ENCODE measurements around the gene ACP7. TPM values are rescaled to one million over a fixed set of nuclear protein-coding genes. Genes with fewer than 3 reads are reported as not detected.

ACP7 gene
- polyA plus RNA-seq, 2 of the 4 experiments (the other 2 are of a cell fraction): 0.06 to 0.25 TPM

DNA sequence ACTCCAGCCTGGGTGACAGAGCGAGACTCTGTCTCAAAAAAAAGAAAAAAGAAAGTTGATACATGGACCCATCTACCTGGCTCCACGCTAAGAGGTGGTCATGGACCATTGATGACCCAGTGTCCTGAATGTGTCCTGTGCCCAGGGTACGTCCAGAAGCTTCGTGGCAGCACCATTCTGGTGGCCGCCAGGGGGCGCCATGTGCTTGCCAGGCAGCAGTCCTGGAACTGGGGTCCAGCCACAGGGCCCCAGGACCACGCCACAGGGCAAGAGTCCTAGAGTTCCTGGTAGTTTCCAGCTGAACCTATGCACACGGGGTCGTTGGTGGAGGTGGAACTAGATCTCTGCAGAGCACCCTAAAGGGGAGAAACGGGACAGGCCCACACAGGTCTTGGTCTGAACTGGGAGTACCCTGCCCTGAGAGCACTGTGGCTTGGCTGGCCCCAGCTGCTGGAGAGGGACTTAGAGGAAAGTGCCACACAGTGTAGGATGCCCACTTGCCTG is 31.9 kb upstream of the ACP7 start (continued):
- TF ChIP-seq, protein P1, sequence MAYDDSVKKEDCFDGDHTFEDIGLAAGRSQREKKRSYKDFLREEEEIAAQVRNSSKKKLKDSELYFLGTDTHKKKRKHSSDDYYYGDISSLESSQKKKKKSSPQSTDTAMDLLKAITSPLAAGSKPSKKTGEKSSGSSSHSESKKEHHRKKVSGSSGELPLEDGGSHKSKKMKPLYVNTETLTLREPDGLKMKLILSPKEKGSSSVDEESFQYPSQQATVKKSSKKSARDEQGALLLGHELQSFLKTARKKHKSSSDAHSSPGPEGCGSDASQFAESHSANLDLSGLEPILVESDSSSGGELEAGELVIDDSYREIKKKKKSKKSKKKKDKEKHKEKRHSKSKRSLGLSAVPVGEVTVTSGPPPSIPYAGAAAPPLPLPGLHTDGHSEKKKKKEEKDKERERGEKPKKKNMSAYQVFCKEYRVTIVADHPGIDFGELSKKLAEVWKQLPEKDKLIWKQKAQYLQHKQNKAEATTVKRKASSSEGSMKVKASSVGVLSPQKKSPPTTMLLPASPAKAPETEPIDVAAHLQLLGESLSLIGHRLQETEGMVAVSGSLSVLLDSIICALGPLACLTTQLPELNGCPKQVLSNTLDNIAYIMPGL (CRISPR knock-in tag; IDR thresholded peaks at IDR 0.05; ENCODE audit: borderline replicate concordance): no peak
- TF ChIP-seq, protein P2, sequence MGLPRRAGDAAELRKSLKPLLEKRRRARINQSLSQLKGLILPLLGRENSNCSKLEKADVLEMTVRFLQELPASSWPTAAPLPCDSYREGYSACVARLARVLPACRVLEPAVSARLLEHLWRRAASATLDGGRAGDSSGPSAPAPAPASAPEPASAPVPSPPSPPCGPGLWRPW (IDR thresholded peaks at IDR 0.05): no peak
- TF ChIP-seq PHF8 (IDR thresholded peaks at IDR 0.05; ENCODE audit: borderline replicate concordance, low read depth) (no peak), TP53 (CRISPR knock-in tag; IDR thresholded peaks at IDR 0.05) (no peak), CEBPB (IDR thresholded peaks at IDR 0.05) (no peak), FOXS1 (CRISPR knock-in tag; IDR thresholded peaks at IDR 0.05) (no peak), CBX2 (IDR thresholded peaks at IDR 0.05; ENCODE audit: borderline replicate concordance, low read depth) (no peak), ZFP36 (IDR thresholded peaks at IDR 0.05; ENCODE audit: borderline replicate concordance, partially characterized antibody) (no peak), FOSL2 (IDR thresholded peaks at IDR 0.05) (no peak), FOSL2 (CRISPR knock-in tag; IDR thresholded peaks at IDR 0.05) (no peak), MYC (IDR thresholded peaks at IDR 0.05; ENCODE audit: borderline replicate concordance, low read length) (no peak)
- TF ChIP-seq, protein P3, sequence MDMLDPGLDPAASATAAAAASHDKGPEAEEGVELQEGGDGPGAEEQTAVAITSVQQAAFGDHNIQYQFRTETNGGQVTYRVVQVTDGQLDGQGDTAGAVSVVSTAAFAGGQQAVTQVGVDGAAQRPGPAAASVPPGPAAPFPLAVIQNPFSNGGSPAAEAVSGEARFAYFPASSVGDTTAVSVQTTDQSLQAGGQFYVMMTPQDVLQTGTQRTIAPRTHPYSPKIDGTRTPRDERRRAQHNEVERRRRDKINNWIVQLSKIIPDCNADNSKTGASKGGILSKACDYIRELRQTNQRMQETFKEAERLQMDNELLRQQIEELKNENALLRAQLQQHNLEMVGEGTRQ (IDR thresholded peaks at IDR 0.05): no peak
- TF ChIP-seq, protein P4, sequence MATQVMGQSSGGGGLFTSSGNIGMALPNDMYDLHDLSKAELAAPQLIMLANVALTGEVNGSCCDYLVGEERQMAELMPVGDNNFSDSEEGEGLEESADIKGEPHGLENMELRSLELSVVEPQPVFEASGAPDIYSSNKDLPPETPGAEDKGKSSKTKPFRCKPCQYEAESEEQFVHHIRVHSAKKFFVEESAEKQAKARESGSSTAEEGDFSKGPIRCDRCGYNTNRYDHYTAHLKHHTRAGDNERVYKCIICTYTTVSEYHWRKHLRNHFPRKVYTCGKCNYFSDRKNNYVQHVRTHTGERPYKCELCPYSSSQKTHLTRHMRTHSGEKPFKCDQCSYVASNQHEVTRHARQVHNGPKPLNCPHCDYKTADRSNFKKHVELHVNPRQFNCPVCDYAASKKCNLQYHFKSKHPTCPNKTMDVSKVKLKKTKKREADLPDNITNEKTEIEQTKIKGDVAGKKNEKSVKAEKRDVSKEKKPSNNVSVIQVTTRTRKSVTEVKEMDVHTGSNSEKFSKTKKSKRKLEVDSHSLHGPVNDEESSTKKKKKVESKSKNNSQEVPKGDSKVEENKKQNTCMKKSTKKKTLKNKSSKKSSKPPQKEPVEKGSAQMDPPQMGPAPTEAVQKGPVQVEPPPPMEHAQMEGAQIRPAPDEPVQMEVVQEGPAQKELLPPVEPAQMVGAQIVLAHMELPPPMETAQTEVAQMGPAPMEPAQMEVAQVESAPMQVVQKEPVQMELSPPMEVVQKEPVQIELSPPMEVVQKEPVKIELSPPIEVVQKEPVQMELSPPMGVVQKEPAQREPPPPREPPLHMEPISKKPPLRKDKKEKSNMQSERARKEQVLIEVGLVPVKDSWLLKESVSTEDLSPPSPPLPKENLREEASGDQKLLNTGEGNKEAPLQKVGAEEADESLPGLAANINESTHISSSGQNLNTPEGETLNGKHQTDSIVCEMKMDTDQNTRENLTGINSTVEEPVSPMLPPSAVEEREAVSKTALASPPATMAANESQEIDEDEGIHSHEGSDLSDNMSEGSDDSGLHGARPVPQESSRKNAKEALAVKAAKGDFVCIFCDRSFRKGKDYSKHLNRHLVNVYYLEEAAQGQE (IDR thresholded peaks at IDR 0.05): no peak
- TF ChIP-seq, protein P5, sequence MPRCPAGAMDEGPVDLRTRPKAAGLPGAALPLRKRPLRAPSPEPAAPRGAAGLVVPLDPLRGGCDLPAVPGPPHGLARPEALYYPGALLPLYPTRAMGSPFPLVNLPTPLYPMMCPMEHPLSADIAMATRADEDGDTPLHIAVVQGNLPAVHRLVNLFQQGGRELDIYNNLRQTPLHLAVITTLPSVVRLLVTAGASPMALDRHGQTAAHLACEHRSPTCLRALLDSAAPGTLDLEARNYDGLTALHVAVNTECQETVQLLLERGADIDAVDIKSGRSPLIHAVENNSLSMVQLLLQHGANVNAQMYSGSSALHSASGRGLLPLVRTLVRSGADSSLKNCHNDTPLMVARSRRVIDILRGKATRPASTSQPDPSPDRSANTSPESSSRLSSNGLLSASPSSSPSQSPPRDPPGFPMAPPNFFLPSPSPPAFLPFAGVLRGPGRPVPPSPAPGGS (IDR thresholded peaks at IDR 0.05): no peak
- TF ChIP-seq, protein P6, sequence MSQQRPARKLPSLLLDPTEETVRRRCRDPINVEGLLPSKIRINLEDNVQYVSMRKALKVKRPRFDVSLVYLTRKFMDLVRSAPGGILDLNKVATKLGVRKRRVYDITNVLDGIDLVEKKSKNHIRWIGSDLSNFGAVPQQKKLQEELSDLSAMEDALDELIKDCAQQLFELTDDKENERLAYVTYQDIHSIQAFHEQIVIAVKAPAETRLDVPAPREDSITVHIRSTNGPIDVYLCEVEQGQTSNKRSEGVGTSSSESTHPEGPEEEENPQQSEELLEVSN (IDR thresholded peaks at IDR 0.05; ENCODE audit: borderline replicate concordance, low read depth): no peak

DNA sequence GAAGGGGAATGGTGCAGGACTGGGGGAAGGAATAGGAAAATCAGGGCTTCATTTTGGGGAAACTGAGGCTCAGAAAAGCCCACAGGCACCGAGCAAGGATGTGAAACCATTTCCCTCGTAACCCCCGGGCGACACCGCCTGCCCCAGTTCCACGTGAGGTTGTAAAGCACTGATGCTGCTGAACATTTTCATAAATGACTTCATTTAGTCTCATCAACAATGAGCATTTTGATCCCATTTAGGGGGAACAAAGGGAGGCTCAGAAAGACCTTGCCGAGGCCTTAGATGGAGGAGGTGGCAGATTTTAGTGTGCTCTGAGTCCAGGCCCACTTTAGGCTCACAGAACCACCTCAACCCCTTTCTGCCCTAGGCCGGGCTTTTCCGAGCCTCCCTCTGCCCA is 31.3 kb upstream of the ACP7 start:
- Histone ChIP-seq H3K4me3 (no peak overlapping the region), H3K27ac (peak overlapping the region; percentile 54 to 71), H3K4me1 (peaks cover 22% of the 10 kb centered on the region), H3K9me3 (peaks cover 7% of the 10 kb centered on the region; the same call in 2 of the 3 replicates), H3K4me2 (no peak overlapping the region; the same call in 2 of the 3 replicates)
- DNase-seq (ENCODE audit: low read depth in 1 of 2, low spot score in 1 of 2) (no peak), ATAC-seq (peak; percentile 11 to 12; a peak in 4 of 6 replicates), FAIRE-seq (peak; percentile 46)
- 74% methylated on average over 9 of the region's 9 CpGs for WGBS (ENCODE audit: missing lambda C conversion rate)
- TF ChIP-seq TFCP2L1 (CRISPR knock-in tag; IDR thresholded peaks at IDR 0.05) (no peak), EHF (CRISPR knock-in tag; IDR thresholded peaks at IDR 0.05) (no peak), FOXS1 (CRISPR knock-in tag; IDR thresholded peaks at IDR 0.05) (no peak), CBX8 (IDR thresholded peaks at IDR 0.05) (no peak), NFE2L2 (conservative IDR thresholded peaks at IDR 0.05; ENCODE audit: low read length) (no peak), SREBF2 (IDR thresholded peaks at IDR 0.05) (no peak), CEBPB (IDR thresholded peaks at IDR 0.05) (no peak), RFX5 (IDR thresholded peaks at IDR 0.05) (no peak), POLR2A (IDR thresholded peaks at IDR 0.05; ENCODE audit: low read length) (no peak), ESRRA (IDR thresholded peaks at IDR 0.05; ENCODE audit: borderline replicate concordance, low read length) (no peak)
- TF ChIP-seq, protein P3 (IDR thresholded peaks at IDR 0.05): no peak
- TF ChIP-seq, protein P7, sequence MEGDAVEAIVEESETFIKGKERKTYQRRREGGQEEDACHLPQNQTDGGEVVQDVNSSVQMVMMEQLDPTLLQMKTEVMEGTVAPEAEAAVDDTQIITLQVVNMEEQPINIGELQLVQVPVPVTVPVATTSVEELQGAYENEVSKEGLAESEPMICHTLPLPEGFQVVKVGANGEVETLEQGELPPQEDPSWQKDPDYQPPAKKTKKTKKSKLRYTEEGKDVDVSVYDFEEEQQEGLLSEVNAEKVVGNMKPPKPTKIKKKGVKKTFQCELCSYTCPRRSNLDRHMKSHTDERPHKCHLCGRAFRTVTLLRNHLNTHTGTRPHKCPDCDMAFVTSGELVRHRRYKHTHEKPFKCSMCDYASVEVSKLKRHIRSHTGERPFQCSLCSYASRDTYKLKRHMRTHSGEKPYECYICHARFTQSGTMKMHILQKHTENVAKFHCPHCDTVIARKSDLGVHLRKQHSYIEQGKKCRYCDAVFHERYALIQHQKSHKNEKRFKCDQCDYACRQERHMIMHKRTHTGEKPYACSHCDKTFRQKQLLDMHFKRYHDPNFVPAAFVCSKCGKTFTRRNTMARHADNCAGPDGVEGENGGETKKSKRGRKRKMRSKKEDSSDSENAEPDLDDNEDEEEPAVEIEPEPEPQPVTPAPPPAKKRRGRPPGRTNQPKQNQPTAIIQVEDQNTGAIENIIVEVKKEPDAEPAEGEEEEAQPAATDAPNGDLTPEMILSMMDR (IDR thresholded peaks at IDR 0.05): no peak
- ChIA-PET POLR2A (no interaction called here), CTCF (interaction anchor here (0.6 to 33.6 kb wide), 58 partner anchors 16 to 628 kb away, joined by 3 to 612 read pairs (median 8); partner anchors contain the start of genes ACP7, FBXO27, GMFG and IFNL1)

Data from A549 (cell line).